Parathyroid adenoma (tissue), 2 donors: ENCODE data around the gene TM4SF4.

Experiments
- H2AFZ ChIP-seq: fragments of 300-600 bp; sonication (generic); one replicate; pipeline ENCODE4 v1.7.0; 2017; ENCODE audit warnings: antibody characterized with exemption, mild to moderate bottlenecking
- H3K27ac ChIP-seq: fragments of 300-600 bp; sonication (generic); one replicate; pipeline ENCODE4 v1.7.0; 2017
- H3K27me3 ChIP-seq: fragments of 300-600 bp; sonication (generic); one replicate; pipeline ENCODE4 v1.7.0; 2017; ENCODE audit warnings: low read length; ENCODE audit not compliant: control insufficient read depth, insufficient read depth
- H3K36me3 ChIP-seq: fragments of 300-600 bp; sonication (generic); one replicate; pipeline ENCODE4 v1.7.0; 2017; ENCODE audit warnings: low read length; ENCODE audit not compliant: control insufficient read depth, insufficient read depth
- H3K4me1 ChIP-seq: fragments of 300-600 bp; sonication (generic); one replicate; pipeline ENCODE4 v1.7.0; 2017; ENCODE audit warnings: control low read depth
- H3K4me2 ChIP-seq: fragments of 300-600 bp; sonication (generic); one replicate; pipeline ENCODE4 v1.7.0; 2017; ENCODE audit warnings: low read length
- H3K4me3 ChIP-seq: fragments of 300-600 bp; sonication (generic); one replicate; pipeline ENCODE4 v1.7.0; 2017; ENCODE audit warnings: low read depth, low read length
- H3K79me2 ChIP-seq: fragments of 300-600 bp; sonication (generic); one replicate; pipeline ENCODE4 v1.7.0; 2017; ENCODE audit warnings: control low read depth
- H3K9ac ChIP-seq: fragments of 300-600 bp; sonication (generic); one replicate; pipeline ENCODE4 v1.7.0; 2017; ENCODE audit warnings: mild to moderate bottlenecking
- H3K9me3 ChIP-seq: fragments of 300-600 bp; sonication (generic); one replicate; pipeline ENCODE4 v1.7.0; 2017; ENCODE audit warnings: low read length; ENCODE audit not compliant: control insufficient read depth
- TF ChIP-seq, protein P1 (sequence below): fragments of 300-600 bp; sonication (generic); IDR thresholded peaks from one replicate; pipeline ENCODE4 v1.7.0; 2017; ENCODE audit warnings: antibody characterized with exemption, mild to moderate bottlenecking
- donor health status: primary hyperparathyroidism.

TM4SF4 gene

DNA sequence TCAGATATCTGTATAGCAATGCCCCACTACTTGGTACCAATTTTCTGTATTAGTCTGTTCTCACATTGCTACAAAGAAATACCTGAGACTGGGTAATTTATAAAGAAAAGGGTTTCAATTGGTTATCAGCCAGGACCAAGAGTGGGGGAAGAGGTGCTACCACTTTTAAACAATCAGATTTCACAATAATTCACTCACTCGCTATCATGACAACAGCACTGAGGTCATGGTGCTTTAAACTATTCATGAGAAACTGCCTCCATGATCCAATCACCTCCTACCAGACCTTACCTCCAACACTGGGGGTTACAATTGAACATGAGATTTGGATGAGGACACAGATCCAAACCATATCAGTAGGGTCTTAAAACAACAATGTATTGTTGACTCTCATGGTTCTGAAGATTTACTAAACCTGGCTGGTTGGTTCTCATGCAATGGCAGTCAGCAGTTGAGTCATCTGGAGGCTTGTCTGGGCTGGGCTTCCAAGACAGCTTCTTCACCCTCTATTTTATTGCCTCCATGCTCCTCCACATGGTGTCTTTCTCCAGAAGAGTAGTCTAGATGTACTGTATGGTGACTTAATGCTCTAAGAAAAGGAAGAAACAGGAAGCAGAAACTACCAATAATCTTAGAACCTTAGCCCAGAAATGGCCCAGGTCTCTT, 21.2 kb upstream of the TM4SF4 start:
- Histone ChIP-seq H3K36me3 (no peaks in the 10 kb centered on the region), H3K79me2 (no peaks in the 10 kb centered on the region), H3K9me3 (no peaks in the 10 kb centered on the region), H3K4me1 (peaks cover 2% of the 10 kb centered on the region), H3K4me3 (no peak overlapping the region), H3K27me3 (no peaks in the 10 kb centered on the region), H3K27ac (no peak overlapping the region), H2AFZ (no peak overlapping the region), H3K9ac (no peak overlapping the region), H3K4me2 (no peak overlapping the region)
- TF ChIP-seq, protein P1, sequence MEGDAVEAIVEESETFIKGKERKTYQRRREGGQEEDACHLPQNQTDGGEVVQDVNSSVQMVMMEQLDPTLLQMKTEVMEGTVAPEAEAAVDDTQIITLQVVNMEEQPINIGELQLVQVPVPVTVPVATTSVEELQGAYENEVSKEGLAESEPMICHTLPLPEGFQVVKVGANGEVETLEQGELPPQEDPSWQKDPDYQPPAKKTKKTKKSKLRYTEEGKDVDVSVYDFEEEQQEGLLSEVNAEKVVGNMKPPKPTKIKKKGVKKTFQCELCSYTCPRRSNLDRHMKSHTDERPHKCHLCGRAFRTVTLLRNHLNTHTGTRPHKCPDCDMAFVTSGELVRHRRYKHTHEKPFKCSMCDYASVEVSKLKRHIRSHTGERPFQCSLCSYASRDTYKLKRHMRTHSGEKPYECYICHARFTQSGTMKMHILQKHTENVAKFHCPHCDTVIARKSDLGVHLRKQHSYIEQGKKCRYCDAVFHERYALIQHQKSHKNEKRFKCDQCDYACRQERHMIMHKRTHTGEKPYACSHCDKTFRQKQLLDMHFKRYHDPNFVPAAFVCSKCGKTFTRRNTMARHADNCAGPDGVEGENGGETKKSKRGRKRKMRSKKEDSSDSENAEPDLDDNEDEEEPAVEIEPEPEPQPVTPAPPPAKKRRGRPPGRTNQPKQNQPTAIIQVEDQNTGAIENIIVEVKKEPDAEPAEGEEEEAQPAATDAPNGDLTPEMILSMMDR, result no peak

DNA sequence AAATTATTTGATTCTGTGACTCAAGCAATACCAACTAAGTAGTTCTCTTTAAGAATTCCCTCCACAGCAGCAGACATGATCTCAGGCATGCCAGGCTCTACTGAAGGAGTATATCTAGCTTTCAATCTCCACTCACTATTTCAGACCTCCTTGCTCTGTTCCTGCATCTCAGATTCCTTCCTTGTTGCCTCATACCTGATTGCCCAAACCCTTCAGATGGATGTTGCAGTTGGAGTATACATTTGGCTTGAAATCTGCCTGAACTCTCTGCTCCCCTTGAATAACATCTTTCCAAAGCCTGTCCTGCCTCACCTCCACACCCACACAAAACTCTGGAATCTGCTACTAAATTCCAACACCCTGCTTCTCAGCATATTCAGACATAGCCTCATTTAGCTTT, 19.8 kb upstream of the TM4SF4 start:
- Histone ChIP-seq H3K4me2 (no peak overlapping the region), H2AFZ (no peak overlapping the region), H3K4me1 (no peaks in the 10 kb centered on the region), H3K27me3 (no peaks in the 10 kb centered on the region), H3K36me3 (no peaks in the 10 kb centered on the region), H3K9me3 (no peaks in the 10 kb centered on the region), H3K27ac (no peak overlapping the region), H3K9ac (no peak overlapping the region), H3K79me2 (no peaks in the 10 kb centered on the region), H3K4me3 (no peak overlapping the region)
- TF ChIP-seq, protein P1, result no peak

- no peaks in the 10 kb centered on the region for H3K27me3 ChIP-seq
- no peaks in the 10 kb centered on the region for H3K4me1 ChIP-seq
- no peaks in the 10 kb centered on the region for H3K79me2 ChIP-seq
- no peak overlapping the region for H2AFZ ChIP-seq
- no peak overlapping the region for H3K4me2 ChIP-seq
- H3K4me3 ChIP-seq, result no peak overlapping the region
- no peak overlapping the region for H3K9ac ChIP-seq
- no peaks in the 10 kb centered on the region for H3K36me3 ChIP-seq
- no peaks in the 10 kb centered on the region for H3K9me3 ChIP-seq
- TF ChIP-seq, protein P1, result no peak
- no peak overlapping the region for H3K27ac ChIP-seq
These were observed 19.1 kb upstream of the TM4SF4 start for GRCh38 chr3:149455366-149455765.

- no peak overlapping the region for H2AFZ ChIP-seq
- no peak overlapping the region for H3K27ac ChIP-seq
- TF ChIP-seq, protein P1, result no peak
- no peaks in the 10 kb centered on the region for H3K27me3 ChIP-seq
- no peaks in the 10 kb centered on the region for H3K79me2 ChIP-seq
- no peak overlapping the region for H3K4me2 ChIP-seq
- H3K36me3 ChIP-seq, result no peaks in the 10 kb centered on the region
- H3K4me3 ChIP-seq, result no peak overlapping the region
- no peaks in the 10 kb centered on the region for H3K4me1 ChIP-seq
- no peaks in the 10 kb centered on the region for H3K9me3 ChIP-seq
- no peak overlapping the region for H3K9ac ChIP-seq
These were observed 18.5 kb upstream of the TM4SF4 start for GRCh38 chr3:149455989-149456388.

DNA sequence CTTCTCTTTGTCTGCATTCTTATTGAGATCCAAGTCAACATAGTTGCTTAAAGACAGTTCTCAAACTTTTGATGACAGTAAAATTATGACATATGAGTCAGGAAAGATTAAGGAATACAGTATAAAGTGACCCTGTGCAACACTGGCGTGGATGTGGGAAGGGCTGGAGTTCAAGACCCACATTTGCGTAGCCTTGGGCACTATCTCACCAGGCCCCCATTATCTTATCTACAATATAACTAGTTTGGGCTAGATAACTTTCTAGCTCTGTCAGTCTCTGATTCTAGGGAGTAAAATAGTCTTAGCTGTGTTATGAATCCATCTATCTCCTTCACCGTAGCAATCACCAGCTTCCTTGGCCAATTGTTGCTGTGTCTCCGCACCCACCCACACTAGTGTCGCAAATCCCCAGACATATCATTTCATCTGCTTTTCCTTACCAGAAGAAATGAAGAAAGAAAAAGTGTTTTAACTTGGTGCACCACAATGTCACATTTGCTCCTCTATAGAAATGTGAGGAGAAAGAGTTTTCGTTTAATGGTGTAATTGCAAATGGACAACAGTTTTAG, 14.9 kb upstream of the TM4SF4 start:
- Histone ChIP-seq H2AFZ (no peak overlapping the region), H3K36me3 (no peaks in the 10 kb centered on the region), H3K4me1 (no peaks in the 10 kb centered on the region), H3K27me3 (no peaks in the 10 kb centered on the region), H3K79me2 (no peaks in the 10 kb centered on the region), H3K4me3 (no peak overlapping the region), H3K9me3 (no peaks in the 10 kb centered on the region), H3K27ac (no peak overlapping the region), H3K4me2 (no peak overlapping the region), H3K9ac (no peak overlapping the region)
- TF ChIP-seq, protein P1, result no peak
